Activated CD8-positive, alpha-beta T cell treated with anti-CD3 and anti-CD28 coated beads for 36 hours (primary cell): ENCODE results near the gene IL20. TPM values are rescaled to one million over a fixed set of nuclear protein-coding genes. Genes with fewer than 3 reads are reported as not detected.

Source experiments
- ATAC-seq: fragments of 200-7000 bp; cut with Tn5 transposase; one replicate; pipeline ENCODE4 v1.10.0; 2021; ENCODE audit warnings: mild to moderate bottlenecking, moderate library complexity
- CTCF ChIA-PET: fragments of 350-600 bp; sonication (Branson Sonifier 250); formaldehyde crosslinking; loops from one replicate; lab custom pipeline; 2021; ENCODE audit warnings: antibody characterized with exemption; lab: Charles Lee
- POLR2A ChIA-PET: fragments of 350-600 bp; sonication (Branson Sonifier 250); formaldehyde crosslinking; loops from one replicate; lab custom pipeline; 2021; ENCODE audit warnings: antibody characterized with exemption; lab: Charles Lee
- DNase-seq: peaks from one replicate; pipeline ENCODE4 v3.0.0-alpha.2; 2020
- H3K27ac Mint-ChIP-seq: one replicate; pipeline ENCODE4 v1.8.0; 2021; ENCODE audit warnings: mild to moderate bottlenecking, mixed read lengths
- H3K27me3 Mint-ChIP-seq: one replicate; pipeline ENCODE4 v1.8.0; 2021; ENCODE audit warnings: mixed read lengths
- H3K36me3 Mint-ChIP-seq: one replicate; pipeline ENCODE4 v1.8.0; 2021; ENCODE audit warnings: low read depth, mixed read lengths
- H3K4me1 Mint-ChIP-seq: one replicate; pipeline ENCODE4 v1.8.0; 2021; ENCODE audit warnings: low read depth, mixed read lengths
- H3K4me3 Mint-ChIP-seq: one replicate; pipeline ENCODE4 v1.8.0; 2021; ENCODE audit warnings: mild to moderate bottlenecking, moderate library complexity, mixed read lengths
- H3K9me3 Mint-ChIP-seq: one replicate; pipeline ENCODE4 v1.8.0; 2021; ENCODE audit warnings: mixed read lengths
- CTCF ChIP-seq: fragments of 200-600 bp; IDR thresholded peaks from one replicate; pipeline ENCODE4 v1.8.0; 2022; ENCODE audit warnings: antibody characterized with exemption, mild to moderate bottlenecking
- intact Hi-C: fragments of 100-400 bp; cut with micrococcal nuclease; formaldehyde crosslinking; loops from one replicate; pipeline ENCODE4 v1.10.0; 2022
- total RNA-seq, 2 experiments: library from RNA; stranded (reverse); gene quantifications; one replicate each; pipeline ENCODE4 v1.2.3, GENCODE V29; 2021

IL20 gene
- total RNA-seq, 2 experiments from 2014 or later: not detected

GRCh38 chr1:206854401-206855129 lies 10.9 kb upstream of the IL20 start:
- peaks cover 2% of the 10 kb centered on the region for H3K9me3 Mint-ChIP-seq
- ATAC-seq (no peak), DNase-seq (no peak)
- intact Hi-C loops: no loop called here
- no peaks in the 10 kb centered on the region for H3K27me3 Mint-ChIP-seq
- no peaks in the 10 kb centered on the region for H3K36me3 Mint-ChIP-seq
- CTCF ChIA-PET: interaction anchor here (1.4 to 7.7 kb wide), 7 partner anchors 10 to 127 kb away, joined by 4 to 48 read pairs (median 31); partner anchors contain the start of gene IL20
- no peak for TF ChIP-seq CTCF
- no peak overlapping the region for H3K4me3 Mint-ChIP-seq
- H3K4me1 Mint-ChIP-seq: peaks cover 11% of the 10 kb centered on the region
- no peak overlapping the region for H3K27ac Mint-ChIP-seq
- POLR2A ChIA-PET: no interaction called here

DNA sequence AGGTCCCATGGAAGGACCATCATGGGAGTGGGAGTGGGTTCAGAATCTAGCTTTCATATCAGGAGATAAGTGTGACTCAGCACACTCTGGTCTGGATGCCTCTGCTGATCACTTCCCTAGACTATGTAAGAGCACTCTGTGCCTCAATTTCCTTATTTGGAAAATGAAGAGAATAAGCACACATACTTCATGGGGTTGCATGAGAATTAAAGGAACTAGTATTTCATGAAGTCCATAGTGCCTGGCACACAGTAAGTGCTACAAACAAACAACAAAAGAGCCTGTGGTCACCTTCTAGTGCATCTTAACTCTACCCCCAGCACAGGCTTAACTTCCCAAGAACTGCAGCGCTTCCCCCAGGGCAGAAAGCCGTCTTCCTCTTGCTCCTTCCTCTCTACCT lies 9.6 kb upstream of the IL20 start:
- H3K27me3 Mint-ChIP-seq: no peaks in the 10 kb centered on the region
- H3K4me3 Mint-ChIP-seq: no peak overlapping the region
- CTCF ChIA-PET: interaction anchor here (1.0 to 7.7 kb wide), 12 partner anchors 10 to 311 kb away, joined by 3 to 48 read pairs (median 14); partner anchors contain the start of gene IL20
- DNase-seq (no peak), ATAC-seq (no peak)
- H3K9me3 Mint-ChIP-seq: peaks cover 2% of the 10 kb centered on the region
- TF ChIP-seq CTCF: no peak
- H3K36me3 Mint-ChIP-seq: no peaks in the 10 kb centered on the region
- peaks cover 11% of the 10 kb centered on the region for H3K4me1 Mint-ChIP-seq
- intact Hi-C loops: no loop called here
- POLR2A ChIA-PET: no interaction called here
- H3K27ac Mint-ChIP-seq: no peak overlapping the region

- ChIA-PET POLR2A (interaction anchor here (0.8 kb wide), 1 partner anchor 47 kb away, joined by 3 read pairs; no protein-coding TSS in a partner anchor), CTCF (interaction anchor here (0.8 to 7.7 kb wide), 18 partner anchors 9 to 312 kb away, joined by 3 to 48 read pairs (median 8); partner anchors contain the start of gene IL20)
- ATAC-seq (peak; percentile 72), DNase-seq (peak; percentile 30)
- Mint-ChIP-seq H3K4me1 (peaks cover 11% of the 10 kb centered on the region), H3K27me3 (no peaks in the 10 kb centered on the region), H3K36me3 (no peaks in the 10 kb centered on the region), H3K27ac (no peak overlapping the region), H3K4me3 (no peak overlapping the region), H3K9me3 (peaks cover 2% of the 10 kb centered on the region)
- intact Hi-C loops: no loop called here
- TF ChIP-seq CTCF: peak; percentile 58
Observed at GRCh38 chr1:206856674-206857464, 8.6 kb upstream of the IL20 start.

GRCh38 chr1:206859082-206859521 lies 6.3 kb upstream of the IL20 start:
- ATAC-seq: no peak
- Mint-ChIP-seq H3K27me3 (peaks cover 2% of the 10 kb centered on the region), H3K4me1 (peaks cover 11% of the 10 kb centered on the region), H3K36me3 (no peaks in the 10 kb centered on the region), H3K4me3 (no peak overlapping the region), H3K9me3 (no peaks in the 10 kb centered on the region), H3K27ac (peak overlapping the region; percentile 52)
- CTCF ChIA-PET: interaction anchor here (0.8 to 7.7 kb wide), 18 partner anchors 11 to 133 kb away, joined by 3 to 48 read pairs (median 6); no protein-coding TSS in a partner anchor
- intact Hi-C loops: no loop called here
- no peak for TF ChIP-seq CTCF
- DNase-seq: no peak
- POLR2A ChIA-PET: interaction anchor here (0.7 to 1.1 kb wide), 2 partner anchors 29 to 59 kb away, joined by 3 read pairs; no protein-coding TSS in a partner anchor
